ENCODE data around the gene PODN. TPM values are rescaled to one million over a fixed set of nuclear protein-coding genes. Genes with fewer than 3 reads are reported as not detected.

The PODN gene
- total RNA-seq, 1 experiment from 2014 or later, result 0.17 TPM

DNA sequence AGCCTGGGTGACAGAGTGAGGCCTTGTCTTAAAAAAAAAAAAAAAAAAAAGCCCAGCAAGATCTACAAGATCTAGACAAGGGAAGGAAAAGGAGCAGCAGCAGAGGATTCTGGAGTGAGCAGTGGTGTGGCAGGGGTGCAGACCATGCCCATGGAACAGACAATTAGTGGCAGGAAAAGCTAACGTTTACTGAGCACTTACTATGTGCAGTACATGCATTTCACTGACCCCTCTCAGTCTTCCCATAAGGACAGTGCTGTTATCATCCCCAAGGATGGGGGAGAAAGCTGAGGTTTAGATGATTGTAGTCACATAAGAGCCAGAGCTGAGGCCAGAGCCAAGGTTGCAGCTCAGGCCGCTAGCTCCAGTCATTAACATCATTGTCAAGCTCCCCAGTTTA lies 5.9 kb downstream of the PODN start:
- Histone ChIP-seq H3K79me2 (ENCODE audit: insufficient read depth, low read length) (no peaks in the 10 kb centered on the region), H4K8ac (replicated peaks; ENCODE audit: insufficient read length, low read depth, low read length) (no peak overlapping the region), H2BK12ac (ENCODE audit: insufficient read length, low read depth, low read length) (no peak overlapping the region), H2BK5ac (ENCODE audit: insufficient read length, low read length) (no peak overlapping the region), H3K27ac (ENCODE audit: insufficient read length, low read depth, low read length) (no peak overlapping the region), H3K9me3 (ENCODE audit: control insufficient read depth, low read depth, low read length) (no peaks in the 10 kb centered on the region), H2AK5ac (ENCODE audit: insufficient read length, low read length) (no peak overlapping the region), H4K91ac (ENCODE audit: insufficient read length, low read depth, low read length) (no peak overlapping the region), H3K4me1 (ENCODE audit: insufficient read depth, low read length) (no peaks in the 10 kb centered on the region), H3K18ac (ENCODE audit: insufficient read length, low read depth, low read length) (no peak overlapping the region), H4K20me1 (ENCODE audit: control insufficient read depth, insufficient read depth, insufficient read length) (no peaks in the 10 kb centered on the region), H3K79me1 (ENCODE audit: insufficient read depth, low read depth, low read length, poor library complexity, severe bottlenecking) (no peaks in the 10 kb centered on the region), H2BK20ac (ENCODE audit: low read depth, low read length, poor library complexity, severe bottlenecking) (no peak overlapping the region), H3K4ac (ENCODE audit: low read depth, low read length) (no peak overlapping the region), H3T11ph (ENCODE audit: low read length) (no peak overlapping the region), H3K27me3 (ENCODE audit: insufficient read depth, low read length) (peaks cover 11% of the 10 kb centered on the region; the same call in 1 of the 2 replicates), H2BK120ac (ENCODE audit: low read depth, low read length, poor library complexity, severe bottlenecking) (no peak overlapping the region), H2AFZ (ENCODE audit: low read length) (no peak overlapping the region), H3K4me2 (ENCODE audit: insufficient read depth, insufficient read length, low read length) (no peak overlapping the region), H4K5ac (ENCODE audit: insufficient read length, low read depth, low read length) (no peak overlapping the region), H3K23me2 (ENCODE audit: insufficient read length, low read depth, low read length, poor library complexity, severe bottlenecking) (peaks cover 1% of the 10 kb centered on the region), H3K14ac (ENCODE audit: insufficient read depth, low read length) (no peak overlapping the region), H3K9ac (ENCODE audit: extremely low read depth, insufficient read length, low read length) (no peak overlapping the region), H3K56ac (ENCODE audit: insufficient read length, low read depth, low read length) (no peak overlapping the region), H3K23ac (ENCODE audit: insufficient read length, low read depth, low read length) (no peak overlapping the region), H2BK15ac (ENCODE audit: low read depth, low read length) (no peak overlapping the region)
- no peak for TF ChIP-seq CTCF (conservative IDR thresholded peaks at IDR 0.05)
- H3K27ac Mint-ChIP-seq, result no peak overlapping the region
- no peak for DNase-seq
- H3K4me3 Mint-ChIP-seq, result no peak overlapping the region
- no peaks in the 10 kb centered on the region for H3K36me3 Mint-ChIP-seq (ENCODE audit: insufficient read depth in 1 of 3, low read depth in 3 of 3)
- H3K9me3 Mint-ChIP-seq, result no peaks in the 10 kb centered on the region
- WGBS (ENCODE audit: extremely low coverage, insufficient read length, low lambda C conversion rate), result no CpG with 5 or more reads among the region's 2 CpGs
- H3K4me1 Mint-ChIP-seq, result peaks cover 6 to 11% of the 10 kb centered on the region in 2 experiments
- peaks cover 31% of the 10 kb centered on the region for H3K27me3 Mint-ChIP-seq (ENCODE audit: low read depth)

Data from H9 (cell line).